UCSD-AML1 (cell line): ENCODE data around the gene CRYGA.
"Not testable (repeated sequence)": the region's sequence is repeated elsewhere in the genome, so short reads cannot be mapped to it uniquely, and the experiment has no call there.

Experiments
- DNase-seq: peaks from one replicate; lab custom pipeline; 2025; ENCODE audit not compliant: unreplicated experiment; lab: John Stamatoyannopoulos, UW

The CRYGA gene

GRCh38 chr2:208164951-208165755, 1.8 kb upstream of the CRYGA start:
- no peak for DNase-seq

- DNase-seq, result no peak
Measured at GRCh38 chr2:208156439-208156838, 7.0 kb downstream of the CRYGA start.

- no peak for DNase-seq
Measured at GRCh38 chr2:208153156-208153555, 10.2 kb downstream of the CRYGA start.

- peak; percentile 15 for DNase-seq
Measured at GRCh38 chr2:208150956-208151355, 12.4 kb downstream of the CRYGA start.

- DNase-seq, result no peak
Measured at GRCh38 chr2:208150094-208150493, 13.3 kb downstream of the CRYGA start.

GRCh38 chr2:208148803-208149202, 14.6 kb downstream of the CRYGA start:
- DNase-seq, result no peak

GRCh38 chr2:208147759-208148158, 15.6 kb downstream of the CRYGA start:
- DNase-seq, result no peak

GRCh38 chr2:208147008-208147407, 16.4 kb downstream of the CRYGA start:
- no peak for DNase-seq

- no peak for DNase-seq
Measured at GRCh38 chr2:208146006-208146405, 17.4 kb downstream of the CRYGA start, which contains the start of gene CRYGB. TSS of gene CRYGB (minus strand) at chr2:208146158. CDS start at chr2:208146120, 38 bp downstream.

- DNase-seq, result no peak
Measured at GRCh38 chr2:208142925-208143799, 20.2 kb downstream of the CRYGA start.

- no peak for DNase-seq
Measured at GRCh38 chr2:208142240-208142924, 21.0 kb downstream of the CRYGA start.

GRCh38 chr2:208139447-208139846, 23.9 kb downstream of the CRYGA start:
- DNase-seq, result no peak

GRCh38 chr2:208138334-208138733, 25.1 kb downstream of the CRYGA start:
- not testable (repeated sequence) for DNase-seq

- DNase-seq, result no peak
Measured at GRCh38 chr2:208136716-208137094, 26.7 kb downstream of the CRYGA start.

- no peak for DNase-seq
Measured at GRCh38 chr2:208135794-208136715, 27.3 kb downstream of the CRYGA start.

- DNase-seq, result peak; percentile 50
Measured at GRCh38 chr2:208134928-208135586, 28.3 kb downstream of the CRYGA start.

GRCh38 chr2:208130712-208131110, 32.7 kb downstream of the CRYGA start:
- DNase-seq, result no peak

GRCh38 chr2:208129744-208130711, 33.4 kb downstream of the CRYGA start, which contains the start of gene CRYGC:
TSS of gene CRYGC (minus strand) at chr2:208129828. CDS start at chr2:208129792, 36 bp downstream.
- DNase-seq, result no peak
